B cell (primary cell): ENCODE data around the gene MS4A3. TPM values are rescaled to one million over a fixed set of nuclear protein-coding genes. Genes with fewer than 3 reads are reported as not detected.
"Not testable (repeated sequence)": the region's sequence is repeated elsewhere in the genome, so short reads cannot be mapped to it uniquely, and the experiment has no call there.

Experiments
- ATAC-seq: fragments of 200-7000 bp; cut with Tn5 transposase; one replicate; pipeline ENCODE4 v1.10.0; 2021; ENCODE audit warnings: low read depth, mild to moderate bottlenecking, moderate number of reproducible peaks, moderate library complexity
- CTCF ChIA-PET: fragments of 350-600 bp; sonication (Branson Sonifier 250); formaldehyde crosslinking; loops from one replicate; lab custom pipeline; 2021; ENCODE audit warnings: antibody characterized with exemption, inconsistent platforms; lab: Charles Lee
- POLR2A ChIA-PET: fragments of 350-600 bp; sonication (Branson Sonifier 250); formaldehyde crosslinking; loops from one replicate; lab custom pipeline; 2021; ENCODE audit warnings: antibody characterized with exemption; lab: Charles Lee
- DNase-seq: peaks from one replicate; pipeline ENCODE4 v3.0.0; 2013
- H2AFZ ChIP-seq: 2 replicates; pipeline ENCODE4 v1.6.1; 2012; ENCODE audit warnings: mild to moderate bottlenecking, low read depth, low read length; ENCODE audit not compliant: insufficient read depth, poor library complexity, severe bottlenecking
- H3K27ac ChIP-seq, 2 donors: 1 replicate in 1 of 2; 2 replicates in 1 of 2; pipeline ENCODE4 v1.5.1; 2012 to 2013; ENCODE audit warnings: low read length in 2 of 2, mild to moderate bottlenecking in 2 of 2, moderate library complexity in 1 of 2
- H3K27me3 ChIP-seq, 4 experiments: fragments of 200-600 bp in 1 of 4; sonication (generic) in 1 of 4; replicated peaks in 1 of 4; 1 replicate in 2 of 4; 2 replicates in 2 of 4; pipeline versions ENCODE4 v1.6.1 to v1.7.0; 2013 to 2016; ENCODE audit warnings: low read length in 3 of 4, mild to moderate bottlenecking in 2 of 4, mixed read lengths in 1 of 4, moderate library complexity in 1 of 4; ENCODE audit not compliant: insufficient read depth in 4 of 4, control insufficient read depth in 3 of 4; ENCODE audit errors: control extremely low read depth in 1 of 4
- H3K36me3 ChIP-seq, 2 experiments: replicated peaks in 1 of 2; 1 replicate in 1 of 2; 2 replicates in 1 of 2; pipeline versions ENCODE4 v1.6.1 to v1.7.1; 2013; ENCODE audit warnings: low read length in 1 of 2; ENCODE audit not compliant: insufficient read depth in 2 of 2, control insufficient read depth in 1 of 2; ENCODE audit errors: control extremely low read depth in 1 of 2, extremely low read depth in 1 of 2
- H3K4me1 ChIP-seq, 2 donors: fragments of 200-600 bp in 1 of 2; sonication (generic) in 1 of 2; 1 replicate in 1 of 2; 2 replicates in 1 of 2; pipeline versions ENCODE4 v1.5.1 to v1.6.1; 2013 to 2017; ENCODE audit warnings: low read length in 2 of 2; ENCODE audit not compliant: control insufficient read depth in 2 of 2, insufficient read depth in 2 of 2
- H3K4me2 ChIP-seq: replicated peaks from 2 replicates; pipeline ENCODE3; 2012; ENCODE audit warnings: mild to moderate bottlenecking, low read depth, low read length; ENCODE audit not compliant: poor library complexity, severe bottlenecking
- H3K4me3 ChIP-seq, 5 experiments: fragments of 200-600 bp in 1 of 5; sonication (generic) in 1 of 5; 1 replicate in 3 of 5; 2 replicates in 2 of 5; pipeline versions ENCODE4 v1.5.1 to v1.7.0; 2011 to 2016; ENCODE audit warnings: low read length in 4 of 5, mild to moderate bottlenecking in 4 of 5, low read depth in 2 of 5, control low read depth in 1 of 5, moderate library complexity in 1 of 5; ENCODE audit not compliant: insufficient read depth in 1 of 5; ENCODE audit errors: control extremely low read depth in 1 of 5, extremely low read depth in 1 of 5
- H3K79me2 ChIP-seq: fragments of 200-600 bp; sonication (generic); one replicate; pipeline ENCODE4 v1.6.0; 2016; ENCODE audit warnings: low read length; ENCODE audit not compliant: control insufficient read depth, insufficient read depth
- H3K9ac ChIP-seq: fragments of 200-600 bp; sonication (generic); 2 replicates; pipeline ENCODE4 v1.6.1; 2017; ENCODE audit warnings: mild to moderate bottlenecking, low read length, moderate library complexity
- H3K9me3 ChIP-seq, 3 donors: one replicate each; pipeline versions ENCODE4 v1.6.1 to v1.7.1; 2013; ENCODE audit warnings: low read length in 2 of 3; ENCODE audit not compliant: control insufficient read depth in 2 of 3, insufficient read depth in 1 of 3; ENCODE audit errors: control extremely low read depth in 1 of 3
- H4K20me1 ChIP-seq: 2 replicates; pipeline ENCODE4 v1.6.0; 2012; ENCODE audit warnings: mild to moderate bottlenecking, low read length; ENCODE audit not compliant: insufficient read depth, control insufficient read depth, poor library complexity, severe bottlenecking
- H3K27ac Mint-ChIP-seq: one replicate; pipeline ENCODE4 v1.8.0; 2021; ENCODE audit warnings: mixed read lengths
- H3K27me3 Mint-ChIP-seq: one replicate; pipeline ENCODE4 v1.8.0; 2021; ENCODE audit warnings: mixed read lengths
- H3K4me1 Mint-ChIP-seq: one replicate; pipeline ENCODE4 v1.8.0; 2021; ENCODE audit warnings: mixed read lengths
- H3K4me3 Mint-ChIP-seq: one replicate; pipeline ENCODE4 v1.8.0; 2021; ENCODE audit warnings: mixed read lengths
- H3K9me3 Mint-ChIP-seq: one replicate; pipeline ENCODE4 v1.8.0; 2022; ENCODE audit warnings: mixed read lengths; ENCODE audit not compliant: insufficient read depth
- CTCF ChIP-seq: fragments of 200-600 bp; IDR thresholded peaks from one replicate; pipeline ENCODE4 v1.8.0; 2022; ENCODE audit warnings: antibody characterized with exemption, mild to moderate bottlenecking
- EZH2 ChIP-seq: IDR thresholded peaks from 2 replicates; pipeline ENCODE4 v1.6.1; 2012; ENCODE audit warnings: borderline replicate concordance, low read depth, mild to moderate bottlenecking, moderate library complexity, low read length; ENCODE audit not compliant: insufficient read depth, poor library complexity, severe bottlenecking
- WGBS: methylation state at CpG from one replicate; pipeline ENCODE4 v1.1.5; 2013; ENCODE audit warnings: missing lambda C conversion rate; ENCODE audit not compliant: insufficient coverage; 5-methylcytosine and 5-hydroxymethylcytosine counted together
- intact Hi-C: fragments of 100-400 bp; cut with micrococcal nuclease; formaldehyde crosslinking; loops from one replicate; pipeline ENCODE4 v1.10.0; 2022
- polyA plus RNA-seq: library from polyadenylated mRNA; depleted of rRNA; stranded (reverse); fragments of >200 nt; gene quantifications from 2 replicates; pipeline ENCODE4 v1.2.3, GENCODE V29; 2012
- total RNA-seq, 2 donors: library from RNA; stranded (reverse); fragments of 120-200 nt in 1 of 2; gene quantifications; 1 replicate in 1 of 2; 2 replicates in 1 of 2; pipeline versions ENCODE4 v1.2.3 to v1.2.4, GENCODE V29; 2013 to 2022

MS4A3 gene
- total and polyA plus RNA-seq, 2 donors (not counting 1 experiment from before 2014, with no cell fraction given): not detected

GRCh38 chr11:60050422-60050821, 6.0 kb upstream of the MS4A3 start:
- DNase-seq, H3K9ac ChIP-seq, H3K4me1 Mint-ChIP-seq, H3K79me2 ChIP-seq, CTCF ChIA-PET, H3K9me3 ChIP-seq, H3K9me3 Mint-ChIP-seq, H3K4me1 ChIP-seq, H3K27ac ChIP-seq, H3K27ac Mint-ChIP-seq, H3K27me3 ChIP-seq, ATAC-seq, H3K4me2 ChIP-seq, H3K4me3 ChIP-seq, H4K20me1 ChIP-seq, H3K36me3 ChIP-seq, H3K4me3 Mint-ChIP-seq, H2AFZ ChIP-seq, POLR2A ChIA-PET, intact Hi-C loops: not testable (repeated sequence)
- H3K27me3 Mint-ChIP-seq: peaks cover 13% of the 10 kb centered on the region

GRCh38 chr11:60050839-60051238, 5.6 kb upstream of the MS4A3 start:
- H3K27me3 ChIP-seq, DNase-seq, intact Hi-C loops, H3K27ac ChIP-seq, H3K9me3 Mint-ChIP-seq, H2AFZ ChIP-seq, H3K36me3 ChIP-seq, H3K79me2 ChIP-seq, H3K27ac Mint-ChIP-seq, H3K4me1 ChIP-seq, CTCF ChIA-PET, POLR2A ChIA-PET, H3K4me3 ChIP-seq, H3K9me3 ChIP-seq, H3K4me3 Mint-ChIP-seq, H3K9ac ChIP-seq, ATAC-seq, H3K4me1 Mint-ChIP-seq, H3K4me2 ChIP-seq, H4K20me1 ChIP-seq: not testable (repeated sequence)
- peaks cover 12% of the 10 kb centered on the region for H3K27me3 Mint-ChIP-seq
- no CpG with 5 or more reads among the region's 3 CpGs for WGBS

- POLR2A ChIA-PET: no interaction called here
- Histone ChIP-seq H3K9me3 (no peaks in the 10 kb centered on the region), H4K20me1 (no peaks in the 10 kb centered on the region), H3K36me3 (no peaks in the 10 kb centered on the region), H3K79me2 (no peaks in the 10 kb centered on the region), H3K4me2 (no peak overlapping the region), H3K27me3 (no peaks in the 10 kb centered on the region), H3K4me1 (peaks cover under 1% of the 10 kb centered on the region in 2 donors), H3K4me3 (no peak overlapping the region), H3K27ac (no peak overlapping the region), H2AFZ (no peak overlapping the region), H3K9ac (no peak overlapping the region)
- Mint-ChIP-seq H3K4me3 (no peak overlapping the region), H3K9me3 (peaks cover 2% of the 10 kb centered on the region), H3K27me3 (peaks cover 17% of the 10 kb centered on the region), H3K27ac (no peak overlapping the region), H3K4me1 (peaks cover 1% of the 10 kb centered on the region)
- CTCF ChIA-PET: no interaction called here
- DNase-seq: no peak
- intact Hi-C loops: no loop called here
- TF ChIP-seq EZH2 (no peak), CTCF (no peak)
- whole genome bisulfite sequencing: no CpG with 5 or more reads among the region's 3 CpGs
- ATAC-seq: no peak
These were observed 2.6 kb downstream of the MS4A3 start for GRCh38 chr11:60059052-60059451.
